Duodenal mucosa (tissue), 2 donors: Measurements from ENCODE around the gene ASS1.

ENCODE experiments used
- H3K27ac ChIP-seq: one replicate; pipeline ENCODE4 v1.7.0; 2013; ENCODE audit warnings: low read depth, low read length
- H3K27me3 ChIP-seq, 2 donors: one replicate each; pipeline ENCODE4 v1.7.0; 2013; ENCODE audit warnings: low read length in 2 of 2, control low read depth in 1 of 2; ENCODE audit not compliant: insufficient read depth in 2 of 2, control insufficient read depth in 1 of 2
- H3K36me3 ChIP-seq, 2 donors: one replicate each; pipeline ENCODE4 v1.7.0; 2013; ENCODE audit warnings: low read length in 2 of 2, control low read depth in 1 of 2; ENCODE audit not compliant: insufficient read depth in 2 of 2, control insufficient read depth in 1 of 2
- H3K4me1 ChIP-seq, 2 donors: one replicate each; pipeline ENCODE4 v1.7.0; 2013; ENCODE audit warnings: low read length in 2 of 2, control low read depth in 1 of 2; ENCODE audit not compliant: insufficient read depth in 2 of 2, control insufficient read depth in 1 of 2
- H3K4me3 ChIP-seq, 2 donors: one replicate each; pipeline ENCODE4 v1.7.0; 2013; ENCODE audit warnings: low read length in 2 of 2, low read depth in 1 of 2
- H3K9ac ChIP-seq, 2 donors: one replicate each; pipeline ENCODE4 v1.7.0; 2013; ENCODE audit warnings: low read length in 2 of 2, low read depth in 1 of 2
- H3K9me3 ChIP-seq, 2 donors: one replicate each; pipeline ENCODE4 v1.7.0; 2013; ENCODE audit warnings: low read length in 2 of 2, control low read depth in 1 of 2; ENCODE audit not compliant: control insufficient read depth in 1 of 2

ASS1 gene

GRCh38 chr9:130479587-130479986, 34.8 kb downstream of the ASS1 start:
- no peaks in the 10 kb centered on the region for H3K9me3 ChIP-seq
- H3K9ac ChIP-seq: no peak overlapping the region
- H3K27ac ChIP-seq: no peak overlapping the region
- H3K36me3 ChIP-seq: no peaks in the 10 kb centered on the region
- no peaks in the 10 kb centered on the region for H3K27me3 ChIP-seq
- H3K4me3 ChIP-seq: no peak overlapping the region
- no peaks in the 10 kb centered on the region for H3K4me1 ChIP-seq

- Histone ChIP-seq H3K27ac (no peak overlapping the region), H3K27me3 (no peaks in the 10 kb centered on the region), H3K9ac (no peak overlapping the region), H3K9me3 (no peaks in the 10 kb centered on the region), H3K4me3 (no peak overlapping the region), H3K4me1 (no peaks in the 10 kb centered on the region), H3K36me3 (no peaks in the 10 kb centered on the region)
Measured at GRCh38 chr9:130480673-130481072, 35.9 kb downstream of the ASS1 start.

- no peak overlapping the region for H3K9ac ChIP-seq
- no peaks in the 10 kb centered on the region for H3K9me3 ChIP-seq
- H3K27me3 ChIP-seq: no peaks in the 10 kb centered on the region
- H3K27ac ChIP-seq: no peak overlapping the region
- no peaks in the 10 kb centered on the region for H3K36me3 ChIP-seq
- H3K4me3 ChIP-seq: no peak overlapping the region
- H3K4me1 ChIP-seq: no peaks in the 10 kb centered on the region
Measured at GRCh38 chr9:130482463-130482862, 37.7 kb downstream of the ASS1 start.

GRCh38 chr9:130483371-130483971, 38.7 kb downstream of the ASS1 start:
- Histone ChIP-seq H3K4me1 (no peaks in the 10 kb centered on the region), H3K9me3 (no peaks in the 10 kb centered on the region), H3K36me3 (no peaks in the 10 kb centered on the region), H3K27me3 (no peaks in the 10 kb centered on the region), H3K4me3 (no peak overlapping the region), H3K9ac (no peak overlapping the region), H3K27ac (no peak overlapping the region)

GRCh38 chr9:130484362-130485072, 39.8 kb downstream of the ASS1 start:
- Histone ChIP-seq H3K27ac (no peak overlapping the region), H3K36me3 (peaks cover 0 to under 1% of the 10 kb centered on the region in 2 donors), H3K9me3 (no peaks in the 10 kb centered on the region), H3K9ac (no peak overlapping the region), H3K27me3 (no peaks in the 10 kb centered on the region), H3K4me1 (no peaks in the 10 kb centered on the region), H3K4me3 (no peak overlapping the region)

- H3K9ac ChIP-seq: no peak overlapping the region
- no peaks in the 10 kb centered on the region for H3K9me3 ChIP-seq
- H3K27me3 ChIP-seq: no peaks in the 10 kb centered on the region
- H3K36me3 ChIP-seq: peaks cover 0 to 3% of the 10 kb centered on the region in 2 donors
- no peaks in the 10 kb centered on the region for H3K4me1 ChIP-seq
- H3K27ac ChIP-seq: no peak overlapping the region
- no peak overlapping the region for H3K4me3 ChIP-seq
Measured at GRCh38 chr9:130486103-130486502, 41.3 kb downstream of the ASS1 start.

GRCh38 chr9:130487500-130487899, 42.7 kb downstream of the ASS1 start:
- H3K9me3 ChIP-seq: no peaks in the 10 kb centered on the region
- no peak overlapping the region for H3K9ac ChIP-seq
- peaks cover 0 to 3% of the 10 kb centered on the region in 2 donors for H3K36me3 ChIP-seq
- H3K27ac ChIP-seq: no peak overlapping the region
- no peaks in the 10 kb centered on the region for H3K27me3 ChIP-seq
- no peaks in the 10 kb centered on the region for H3K4me1 ChIP-seq
- H3K4me3 ChIP-seq: no peak overlapping the region

GRCh38 chr9:130488621-130489330, 44.0 kb downstream of the ASS1 start:
- Histone ChIP-seq H3K9me3 (no peaks in the 10 kb centered on the region), H3K27ac (no peak overlapping the region), H3K4me1 (no peaks in the 10 kb centered on the region), H3K9ac (no peak overlapping the region), H3K27me3 (no peaks in the 10 kb centered on the region), H3K4me3 (no peak overlapping the region), H3K36me3 (peaks cover 0 to 3% of the 10 kb centered on the region in 2 donors)

- Histone ChIP-seq H3K27me3 (no peaks in the 10 kb centered on the region), H3K27ac (no peak overlapping the region), H3K36me3 (peaks cover 8 to 12% of the 10 kb centered on the region in 2 donors), H3K4me3 (no peak overlapping the region), H3K9me3 (peaks cover 8% of the 10 kb centered on the region in 2 donors), H3K4me1 (no peaks in the 10 kb centered on the region), H3K9ac (no peak overlapping the region)
Measured at GRCh38 chr9:130490981-130491380, 46.2 kb downstream of the ASS1 start.

GRCh38 chr9:130491830-130492482, 47.2 kb downstream of the ASS1 start:
- H3K9me3 ChIP-seq: peaks cover 8% of the 10 kb centered on the region in 2 donors
- no peaks in the 10 kb centered on the region for H3K4me1 ChIP-seq
- no peak overlapping the region for H3K27ac ChIP-seq
- H3K27me3 ChIP-seq: no peaks in the 10 kb centered on the region
- peaks cover 8 to 12% of the 10 kb centered on the region in 2 donors for H3K36me3 ChIP-seq
- H3K4me3 ChIP-seq: no peak overlapping the region
- no peak overlapping the region for H3K9ac ChIP-seq
